HepG2 (cell line): ENCODE measurements around the gene TCAP. TPM values are rescaled to one million over a fixed set of nuclear protein-coding genes. Genes with fewer than 3 reads are reported as not detected.

ENCODE experiments used
- ATAC-seq: fragments of 200-7000 bp; cut with Tn5 transposase; 3 replicates; pipeline ENCODE4 v1.9.1; 2020; ENCODE audit warnings: mild to moderate bottlenecking, moderate library complexity
- BruUV-seq: library from RNA; stranded (reverse); fragments of 400-500 nt; replicated peaks from 2 replicates; lab custom pipeline; 2021; lab: Mats Ljungman, UMichigan
- CTCF ChIA-PET: fragments of 300-600 bp; formaldehyde crosslinking; extraction: SDS; loops from one replicate; lab custom pipeline; 2021; ENCODE audit warnings: low total read pairs, inconsistent platforms, low intra/inter-chr PET ratio; lab: Yijun Ruan, JAX
- POLR2A ChIA-PET: fragments of 350-600 bp; sonication (Branson Sonifier 250); formaldehyde crosslinking; loops from one replicate; lab custom pipeline; 2020; ENCODE audit warnings: antibody characterized with exemption, inconsistent platforms; lab: Yijun Ruan, JAX
- DNase-seq: peaks from one replicate; pipeline ENCODE4 v3.0.0-alpha.2; 2015; ENCODE audit warnings: low spot score
- FAIRE-seq: peaks from 3 replicates; lab custom pipeline; 2011; peaks lifted over from hg19 to GRCh38; lab: Jason Lieb, UNC
- H2AFZ ChIP-seq: one replicate; pipeline ENCODE4 v1.6.1; 2011; ENCODE audit warnings: low read length, inconsistent platforms
- H3K27ac ChIP-seq: fragments of 300-600 bp; 3 replicates; pipeline ENCODE4 v1.8.0; 2011; ENCODE audit warnings: mixed run types, mild to moderate bottlenecking, mixed read lengths, low read length, inconsistent platforms; ENCODE audit not compliant: insufficient read depth; ENCODE audit errors: extremely low read length
- H3K27me3 ChIP-seq, 2 experiments: fragments of 200-600 bp in 1 of 2; 2 replicates in 1 of 2; 3 replicates in 1 of 2; pipeline versions ENCODE4 v1.6.0 to v1.8.0; 2011; ENCODE audit warnings: low read length in 2 of 2, mild to moderate bottlenecking in 2 of 2, moderate library complexity in 2 of 2, inconsistent platforms in 1 of 2; ENCODE audit not compliant: insufficient read depth in 2 of 2, control insufficient read depth in 1 of 2
- H3K36me3 ChIP-seq, 2 experiments: fragments of 200-600 bp in 1 of 2; replicated peaks in 1 of 2; 2 replicates in 1 of 2; 3 replicates in 1 of 2; pipeline versions ENCODE4 v1.5.1 to v1.8.0; 2011; ENCODE audit warnings: low read length in 2 of 2, inconsistent platforms in 1 of 2; ENCODE audit not compliant: insufficient read depth in 2 of 2, control insufficient read depth in 1 of 2
- H3K4me1 ChIP-seq: 2 replicates; pipeline ENCODE4 v1.5.1; 2012; ENCODE audit warnings: low read length, inconsistent platforms; ENCODE audit not compliant: insufficient read depth
- H3K4me2 ChIP-seq: 2 replicates; pipeline ENCODE4 v1.6.0; 2011; ENCODE audit warnings: low read depth, low read length, inconsistent platforms
- H3K4me3 ChIP-seq, 3 experiments: fragments of 200-600 bp in 1 of 3; sonication (generic), shearing (Covaris generic) in 1 of 3; replicated peaks in 1 of 3; 2 replicates each; pipeline ENCODE4 v1.5.1; 2011 to 2016; ENCODE audit warnings: low read length in 3 of 3, inconsistent platforms in 2 of 3, low read depth in 2 of 3, mild to moderate bottlenecking in 2 of 3, control low read depth in 1 of 3, mixed read lengths in 1 of 3; ENCODE audit not compliant: insufficient read depth in 1 of 3
- H3K79me2 ChIP-seq: one replicate; pipeline ENCODE4 v1.6.1; 2011; ENCODE audit warnings: low read length, inconsistent platforms; ENCODE audit not compliant: insufficient read depth
- H3K9ac ChIP-seq: 2 replicates; pipeline ENCODE4 v1.6.0; 2011; ENCODE audit warnings: mild to moderate bottlenecking, low read depth, low read length, inconsistent platforms; ENCODE audit not compliant: insufficient read depth
- H3K9me3 ChIP-seq: 2 replicates; pipeline ENCODE4 v1.5.1; 2012; ENCODE audit warnings: mild to moderate bottlenecking, low read length
- H4K20me1 ChIP-seq: 2 replicates; pipeline ENCODE4 v1.6.0; 2011; ENCODE audit warnings: inconsistent platforms, mild to moderate bottlenecking, low read length, moderate library complexity; ENCODE audit not compliant: insufficient read depth
- FOSL2 ChIP-seq: sonication (generic); formaldehyde crosslinking; IDR thresholded peaks from 2 replicates; pipeline ENCODE4 v1.4.0; 2020; ENCODE audit warnings: missing genetic modification reagents
- MBNL3 ChIP-seq: fragments of 250-450 bp; sonication (Bioruptor Pico); conservative IDR thresholded peaks from 2 replicates; pipeline ENCODE4 v1.8.0; 2022; ENCODE audit warnings: mild to moderate bottlenecking, inconsistent platforms
- SKI ChIP-seq: fragments of 450-650 bp; IDR thresholded peaks from one replicate; pipeline ENCODE4 v1.6.1; 2018; ENCODE audit warnings: mild to moderate bottlenecking; ENCODE audit not compliant: partially characterized antibody
- ZNF30 ChIP-seq: sonication (generic); formaldehyde crosslinking; IDR thresholded peaks from 2 replicates; pipeline ENCODE4 v1.5.0; 2020; ENCODE audit warnings: mild to moderate bottlenecking, missing genetic modification reagents
- ZNF75D ChIP-seq: sonication (generic); formaldehyde crosslinking; IDR thresholded peaks from 2 replicates; pipeline ENCODE4 v1.8.1; 2023; ENCODE audit warnings: missing genetic modification reagents, mild to moderate bottlenecking, borderline replicate concordance
- WGBS: methylation state at CpG from one replicate; pipeline ENCODE4 v1.1.6; 2017; ENCODE audit warnings: low lambda C conversion rate; 5-methylcytosine and 5-hydroxymethylcytosine counted together
- in situ Hi-C: cut with HindIII; loops from 2 replicates; pipeline ENCODE4 v1.10.0; 2017; ENCODE audit warnings: low pct_unique_long_range_greater_than_20kb; ENCODE audit not compliant: extremely low pct_ligation_motif_present
- intact Hi-C: fragments of 100-400 bp; cut with micrococcal nuclease; formaldehyde crosslinking; loops from one replicate; pipeline ENCODE4 v1.10.0; 2022; ENCODE audit not compliant: unreplicated experiment
- polyA plus RNA-seq, 8 experiments: library from polyadenylated mRNA; depleted of rRNA in 3 of 8; stranded (reverse) in 7 of 8; unstranded in 1 of 8; fragments of >200 nt; fragmentation: Illumina TruSeq in 4 of 8; extraction: Trizol in 4 of 8; gene quantifications; 2 replicates each; pipeline versions ENCODE4 v1.2.1 to v1.2.3, GENCODE V29; 2011 to 2016; ENCODE audit warnings: low read depth in 4 of 8, missing spikeins in 1 of 8, mixed read lengths in 1 of 8; ENCODE audit not compliant: insufficient read depth in 1 of 8
- total RNA-seq, 5 experiments: library from RNA; depleted of rRNA; stranded (reverse); fragments of >200 nt; fragmentation: Illumina TruSeq; extraction: Trizol; gene quantifications; 2 replicates each; pipeline ENCODE4 v1.2.3, GENCODE V29; 2016; ENCODE audit warnings: low read depth in 1 of 5

TCAP gene
- total and polyA plus RNA-seq, 2 of the 13 experiments (the other 11 are each of a cell fraction or from before 2014, with no cell fraction given) = 0.24 to 0.65 TPM

GRCh38 chr17:39640591-39641031 lies 24.5 kb upstream of the TCAP start:
- Histone ChIP-seq H3K4me2 (no peak overlapping the region), H4K20me1 (peaks cover 3% of the 10 kb centered on the region), H3K79me2 (peaks cover 60% of the 10 kb centered on the region), H2AFZ (no peak overlapping the region), H3K36me3 (peaks cover 0 to 2% of the 10 kb centered on the region in 2 experiments; a peak in 2 of 5 replicates), H3K4me1 (peaks cover 68% of the 10 kb centered on the region), H3K4me3 (no peak overlapping the region), H3K27ac (no peak overlapping the region), H3K9ac (no peak overlapping the region), H3K9me3 (no peaks in the 10 kb centered on the region), H3K27me3 (no peaks in the 10 kb centered on the region; a peak in 1 of 5 replicates)
- intact Hi-C loops (no loop called here), in situ Hi-C loops (no loop called here)
- WGBS = 66% methylated on average over 4 of the region's 4 CpGs
- CTCF ChIA-PET = no interaction called here
- DNase-seq (no peak), FAIRE-seq (no peak), ATAC-seq (no peak)
- POLR2A ChIA-PET = no interaction called here
- no TSS peak for BruUV-seq
- TF ChIP-seq FOSL2 = peak; percentile 33; the same call in 1 of the 2 replicates
- peak; percentile 20 for TF ChIP-seq SKI
- no peak for TF ChIP-seq MBNL3 (CRISPR knock-in tag)

GRCh38 chr17:39641097-39641496 lies 24.1 kb upstream of the TCAP start:
- Histone ChIP-seq H2AFZ (no peak overlapping the region), H4K20me1 (peaks cover 3% of the 10 kb centered on the region), H3K4me1 (peaks cover 63% of the 10 kb centered on the region), H3K4me3 (no peak overlapping the region), H3K79me2 (peaks cover 60% of the 10 kb centered on the region), H3K9me3 (no peaks in the 10 kb centered on the region), H3K27me3 (no peaks in the 10 kb centered on the region; a peak in 1 of 5 replicates), H3K4me2 (no peak overlapping the region), H3K36me3 (peaks cover 0 to 2% of the 10 kb centered on the region in 2 experiments; a peak in 2 of 5 replicates), H3K9ac (no peak overlapping the region), H3K27ac (no peak overlapping the region)
- POLR2A ChIA-PET = no interaction called here
- intact Hi-C loops = no loop called here
- CTCF ChIA-PET = no interaction called here
- in situ Hi-C loops = no loop called here
- ATAC-seq (no peak), FAIRE-seq (no peak), DNase-seq (no peak)
- WGBS = 92% methylated on average over 4 of the region's 4 CpGs
- no peak for TF ChIP-seq ZNF30 (CRISPR knock-in tag)
- 0 out of 2 replicates have a peak, but pooled peaks have one; percentile 4 for TF ChIP-seq ZNF75D (CRISPR knock-in tag)
- BruUV-seq = no TSS peak
